Mesothelial cell of epicardium (in vitro differentiated cells): ENCODE measurements around the gene MFGE8. TPM values are rescaled to one million over a fixed set of nuclear protein-coding genes. Genes with fewer than 3 reads are reported as not detected.
A peak's percentile ranks its signal among the peaks of the same experiment; 100 is the strongest.

ENCODE experiments used
- DNase-seq, 2 experiments: peaks; one replicate each; pipeline ENCODE4 v3.0.0; 2021; ENCODE audit warnings: low spot score in 2 of 2; ENCODE audit not compliant: unreplicated experiment in 2 of 2
- H3K27ac Mint-ChIP-seq: 2 replicates; pipeline ENCODE4 v1.8.0; 2021; ENCODE audit warnings: mixed read lengths
- H3K27me3 Mint-ChIP-seq: 2 replicates; pipeline ENCODE4 v1.8.0; 2021; ENCODE audit warnings: low read depth, mixed read lengths
- H3K36me3 Mint-ChIP-seq: 2 replicates; pipeline ENCODE4 v1.8.0; 2021; ENCODE audit warnings: mixed read lengths
- H3K4me1 Mint-ChIP-seq: 2 replicates; pipeline ENCODE4 v1.8.0; 2021; ENCODE audit warnings: mixed read lengths
- H3K4me3 Mint-ChIP-seq: 2 replicates; pipeline ENCODE4 v1.8.0; 2021; ENCODE audit warnings: mild to moderate bottlenecking, moderate library complexity, mixed read lengths
- H3K9me3 Mint-ChIP-seq: 2 replicates; pipeline ENCODE4 v1.8.0; 2021; ENCODE audit warnings: mixed read lengths
- total RNA-seq: library from RNA; stranded (reverse); gene quantifications from 3 replicates; pipeline ENCODE4 v1.2.1, GENCODE V29; 2021
- TF ChIP-seq, protein P1 (sequence below): fragments of 200-600 bp; sonication (generic); IDR thresholded peaks from one replicate; pipeline ENCODE4 v1.5.0; 2021; ENCODE audit warnings: antibody characterized with exemption; ENCODE audit not compliant: unreplicated experiment

MFGE8 gene
- total RNA-seq, 1 donor from 2014 or later, result 181 TPM

DNA sequence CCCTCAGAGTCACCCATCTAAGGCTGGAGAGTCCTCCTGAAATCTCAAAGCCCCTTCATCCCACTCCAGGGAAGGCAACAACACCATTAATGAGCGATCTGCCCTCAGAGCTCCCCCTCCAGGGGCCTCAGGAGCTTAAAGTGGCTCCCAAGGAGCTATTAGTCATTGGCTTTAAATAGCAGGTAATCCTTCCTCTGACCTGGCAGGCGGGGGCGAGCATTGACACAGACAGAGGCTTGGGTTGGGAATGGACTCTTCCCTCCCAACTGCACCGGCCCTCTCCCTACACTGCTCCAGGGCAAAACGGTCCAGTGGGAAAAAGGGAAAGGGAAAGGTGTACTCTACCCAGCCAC lies 1.4 kb downstream of the MFGE8 start:
- TF ChIP-seq, protein P1, sequence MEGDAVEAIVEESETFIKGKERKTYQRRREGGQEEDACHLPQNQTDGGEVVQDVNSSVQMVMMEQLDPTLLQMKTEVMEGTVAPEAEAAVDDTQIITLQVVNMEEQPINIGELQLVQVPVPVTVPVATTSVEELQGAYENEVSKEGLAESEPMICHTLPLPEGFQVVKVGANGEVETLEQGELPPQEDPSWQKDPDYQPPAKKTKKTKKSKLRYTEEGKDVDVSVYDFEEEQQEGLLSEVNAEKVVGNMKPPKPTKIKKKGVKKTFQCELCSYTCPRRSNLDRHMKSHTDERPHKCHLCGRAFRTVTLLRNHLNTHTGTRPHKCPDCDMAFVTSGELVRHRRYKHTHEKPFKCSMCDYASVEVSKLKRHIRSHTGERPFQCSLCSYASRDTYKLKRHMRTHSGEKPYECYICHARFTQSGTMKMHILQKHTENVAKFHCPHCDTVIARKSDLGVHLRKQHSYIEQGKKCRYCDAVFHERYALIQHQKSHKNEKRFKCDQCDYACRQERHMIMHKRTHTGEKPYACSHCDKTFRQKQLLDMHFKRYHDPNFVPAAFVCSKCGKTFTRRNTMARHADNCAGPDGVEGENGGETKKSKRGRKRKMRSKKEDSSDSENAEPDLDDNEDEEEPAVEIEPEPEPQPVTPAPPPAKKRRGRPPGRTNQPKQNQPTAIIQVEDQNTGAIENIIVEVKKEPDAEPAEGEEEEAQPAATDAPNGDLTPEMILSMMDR, result no peak
- Mint-ChIP-seq H3K4me3 (peak overlapping the region; percentile 88), H3K27ac (no peak overlapping the region), H3K27me3 (no peaks in the 10 kb centered on the region), H3K9me3 (no peaks in the 10 kb centered on the region), H3K4me1 (peaks cover 32% of the 10 kb centered on the region), H3K36me3 (peaks cover 20% of the 10 kb centered on the region)
- DNase-seq, result no peak

DNA sequence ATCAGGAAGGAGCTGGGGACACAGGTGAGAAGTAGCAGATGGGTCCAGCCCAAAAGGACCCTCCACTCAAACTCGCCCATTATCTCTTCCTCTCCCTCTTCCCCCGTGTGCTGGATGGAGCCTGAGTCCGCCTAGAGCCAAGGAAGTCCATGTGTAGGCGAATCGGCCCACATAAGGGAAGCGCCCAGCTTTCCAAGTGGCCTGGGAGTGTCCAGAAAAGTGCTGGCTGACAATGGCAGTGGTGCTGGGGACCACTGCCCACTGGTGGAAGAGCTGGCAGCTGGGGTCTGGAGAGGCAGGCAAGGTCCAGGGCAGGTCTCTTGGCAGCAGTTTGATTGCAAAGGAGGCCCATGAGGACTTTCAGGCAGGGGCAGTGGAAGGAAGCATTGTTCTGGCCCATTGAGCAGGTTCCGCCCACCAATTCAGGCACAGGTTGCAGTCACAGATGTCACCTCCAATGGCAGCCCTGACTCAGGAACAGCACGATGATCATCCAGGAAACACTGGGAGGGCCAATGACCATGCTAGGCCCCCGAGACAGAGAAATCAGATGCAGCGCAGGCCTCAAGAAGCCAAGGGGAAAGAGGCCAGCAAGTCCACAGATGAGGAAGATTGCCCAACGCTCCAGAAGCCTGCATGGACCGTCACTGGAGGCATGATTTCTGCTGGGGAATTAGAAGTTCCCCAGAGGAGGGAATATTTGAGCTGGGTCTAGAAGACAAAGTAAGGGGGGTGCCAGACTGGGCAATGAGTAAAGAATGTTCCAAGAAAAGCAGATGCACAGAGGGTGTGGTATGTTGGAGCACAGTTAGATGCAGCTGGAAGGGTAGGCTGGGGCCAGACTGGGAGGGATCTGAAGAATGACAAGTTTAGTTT lies 3.0 kb downstream of the MFGE8 start:
- TF ChIP-seq, protein P1, result no peak
- Mint-ChIP-seq H3K36me3 (peaks cover 25% of the 10 kb centered on the region), H3K9me3 (no peaks in the 10 kb centered on the region), H3K27me3 (no peaks in the 10 kb centered on the region), H3K27ac (no peak overlapping the region), H3K4me3 (no peak overlapping the region), H3K4me1 (peaks cover 32% of the 10 kb centered on the region)
- DNase-seq, result no peak

DNA sequence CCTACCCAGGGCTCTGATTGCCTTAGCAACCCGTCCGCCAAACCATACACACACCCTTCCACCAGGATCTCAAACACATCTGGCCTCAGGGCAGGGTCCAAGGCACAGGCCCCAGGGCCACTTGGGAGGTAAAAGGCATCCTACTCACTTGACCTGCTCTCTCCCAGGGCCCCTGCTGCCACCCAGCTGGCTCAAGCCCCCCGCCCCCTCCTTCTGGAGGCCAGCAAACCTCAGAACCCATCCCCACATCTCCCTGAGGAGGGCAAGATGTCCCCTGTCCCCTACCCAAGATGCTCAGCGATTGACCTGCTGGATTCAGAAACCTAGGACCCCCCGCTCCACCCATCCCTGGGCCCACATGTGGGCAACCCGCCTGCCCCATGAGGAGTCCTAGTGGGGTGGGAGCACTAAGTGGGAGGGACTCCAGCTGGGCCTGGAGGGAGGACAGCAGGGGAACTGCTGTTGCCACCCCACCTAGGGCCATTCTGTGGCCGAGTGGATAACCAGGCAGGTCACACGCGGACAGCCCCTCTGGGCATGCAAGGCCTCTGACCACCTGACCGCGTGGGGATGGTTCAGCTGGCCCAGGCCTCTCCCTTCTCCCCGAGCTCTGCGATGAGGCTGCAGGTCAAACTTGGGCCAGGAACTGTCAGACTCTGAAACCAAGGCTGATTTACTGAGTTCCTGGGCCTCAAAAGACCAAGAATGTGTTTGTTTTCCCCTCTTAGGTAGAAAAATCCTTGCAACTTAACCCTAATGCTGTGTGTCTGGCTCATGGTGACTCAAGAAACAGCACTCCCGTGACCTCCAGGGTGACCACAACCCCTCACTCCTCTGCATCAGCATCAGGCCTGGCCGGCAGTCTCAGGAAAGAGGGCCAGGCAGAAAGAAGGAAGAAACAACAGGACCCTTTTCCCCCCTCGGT lies 4.2 kb downstream of the MFGE8 start:
- no peak overlapping the region for H3K4me3 Mint-ChIP-seq
- H3K4me1 Mint-ChIP-seq, result peaks cover 33% of the 10 kb centered on the region
- no peak for DNase-seq
- H3K27ac Mint-ChIP-seq, result no peak overlapping the region
- H3K36me3 Mint-ChIP-seq, result peaks cover 25% of the 10 kb centered on the region
- H3K27me3 Mint-ChIP-seq, result no peaks in the 10 kb centered on the region
- TF ChIP-seq, protein P1, result no peak
- no peaks in the 10 kb centered on the region for H3K9me3 Mint-ChIP-seq

DNA sequence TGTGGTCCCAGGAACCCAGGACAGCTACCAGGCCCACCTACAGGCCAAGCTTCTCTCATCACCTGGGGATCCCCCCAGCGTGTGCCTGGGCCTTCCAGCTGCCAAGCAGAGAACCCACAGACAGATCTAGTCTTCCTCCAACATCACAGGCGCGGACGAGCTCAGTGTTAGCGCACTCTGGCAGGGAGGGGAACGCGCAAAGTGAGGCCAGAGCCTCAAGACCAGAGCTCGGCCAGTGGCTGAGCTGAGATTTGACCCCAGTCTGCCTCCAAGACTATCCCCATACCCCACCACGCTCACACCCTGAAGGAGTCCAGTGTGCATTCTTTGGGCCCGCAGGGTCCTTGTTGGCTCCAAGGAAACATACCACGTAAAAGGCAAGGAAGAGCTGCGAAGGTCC lies 5.1 kb downstream of the MFGE8 start:
- H3K4me1 Mint-ChIP-seq, result peaks cover 27% of the 10 kb centered on the region

DNA sequence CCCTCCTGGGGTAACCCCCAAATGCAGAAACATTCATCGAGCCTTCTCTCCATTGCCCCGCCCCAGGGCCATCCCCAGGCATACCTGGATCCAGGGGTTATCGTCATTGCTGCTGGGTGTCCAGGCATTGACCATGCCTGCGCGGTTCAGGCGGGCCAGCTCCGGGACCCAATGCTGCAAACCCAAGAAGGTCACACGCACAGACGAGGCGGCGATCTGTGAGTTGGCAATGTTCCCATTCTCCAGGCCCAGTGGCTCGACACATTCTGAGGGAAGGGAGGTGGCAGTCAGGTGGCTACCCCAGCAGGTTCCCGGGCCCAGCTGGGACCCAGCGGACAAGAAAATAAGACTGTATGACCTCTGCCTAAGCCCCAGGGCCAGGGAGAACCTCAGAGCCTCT lies 6.1 kb downstream of the MFGE8 start:
- no peaks in the 10 kb centered on the region for H3K9me3 Mint-ChIP-seq
- H3K36me3 Mint-ChIP-seq, result peaks cover 28% of the 10 kb centered on the region
- TF ChIP-seq, protein P1, result no peak
- no peaks in the 10 kb centered on the region for H3K27me3 Mint-ChIP-seq
- H3K4me3 Mint-ChIP-seq, result no peak overlapping the region
- H3K27ac Mint-ChIP-seq, result no peak overlapping the region
- DNase-seq, result no peak
- H3K4me1 Mint-ChIP-seq, result peaks cover 24% of the 10 kb centered on the region

More for the DNA sequence above, 5.1 kb downstream of the MFGE8 start:
- TF ChIP-seq, protein P1, result no peak
- H3K9me3 Mint-ChIP-seq, result no peaks in the 10 kb centered on the region
- H3K4me3 Mint-ChIP-seq, result no peak overlapping the region
- no peak for DNase-seq
- peaks cover 28% of the 10 kb centered on the region for H3K36me3 Mint-ChIP-seq
- H3K27ac Mint-ChIP-seq, result no peak overlapping the region
- no peaks in the 10 kb centered on the region for H3K27me3 Mint-ChIP-seq
